Uterus (tissue), 4 donors: ENCODE data around the gene INS. TPM values are rescaled to one million over a fixed set of nuclear protein-coding genes. Genes with fewer than 3 reads are reported as not detected.

Source experiments
- DNase-seq, 2 donors: peaks; one replicate each; pipeline ENCODE4 v3.0.0-alpha.2; 2019 to 2020
- H3K27ac ChIP-seq, 2 donors: fragments of 200-600 bp; sonication (generic); 1 replicate in 1 of 2; 2 replicates in 1 of 2; pipeline ENCODE4 v1.5.1; 2016 to 2018
- H3K27me3 ChIP-seq, 2 donors: fragments of 200-600 bp; sonication (generic); one replicate each; pipeline ENCODE4 v1.5.1; 2018 to 2019; ENCODE audit warnings: control low read depth in 1 of 2
- H3K36me3 ChIP-seq, 2 donors: fragments of 200-600 bp; sonication (generic); one replicate each; pipeline ENCODE4 v1.5.1; 2019; ENCODE audit warnings: control low read depth in 1 of 2
- H3K4me1 ChIP-seq, 2 donors: fragments of 200-600 bp; sonication (generic); one replicate each; pipeline ENCODE4 v1.5.1; 2018 to 2019; ENCODE audit warnings: control low read depth in 1 of 2
- H3K4me3 ChIP-seq, 2 donors: fragments of 200-600 bp; sonication (generic); 1 replicate in 1 of 2; 2 replicates in 1 of 2; pipeline ENCODE4 v1.5.1; 2018 to 2019; ENCODE audit warnings: mild to moderate bottlenecking in 1 of 2
- H3K9me3 ChIP-seq, 2 donors: fragments of 200-600 bp; sonication (generic); one replicate each; pipeline ENCODE4 v1.5.1; 2019; ENCODE audit warnings: control low read depth in 1 of 2
- POLR2A ChIP-seq, 2 donors: fragments of 450-650 bp; IDR thresholded peaks; one replicate each; pipeline ENCODE4 v1.6.1; 2016; ENCODE audit warnings: antibody characterized with exemption in 2 of 2, mild to moderate bottlenecking in 1 of 2, moderate library complexity in 1 of 2
- intact Hi-C: fragments of 100-400 bp; cut with DNase I; formaldehyde crosslinking; loops from one replicate; pipeline ENCODE4 v1.15.1; 2023; ENCODE audit warnings: low total_unique reads
- total RNA-seq, 4 donors: library from RNA; depleted of rRNA in 3 of 4; stranded (reverse); fragments of >200 nt in 3 of 4; gene quantifications; one replicate each; pipeline versions ENCODE4 v1.1.0 to v1.2.4, GENCODE V29; 2014 to 2023
- TF ChIP-seq, protein P1 (sequence below), 4 experiments: fragments of 200-600 bp in 2 of 4; fragments of 450-650 bp in 2 of 4; sonication (generic) in 2 of 4; IDR thresholded peaks; one replicate each; pipeline ENCODE4 v1.5.1; 2016 to 2019; ENCODE audit warnings: antibody characterized with exemption in 4 of 4, mild to moderate bottlenecking in 2 of 4, moderate library complexity in 1 of 4
- donor health status: DM: yes; HTN: yes; CAD: no.

Gene INS
- total RNA-seq, 4 donors from 2014 or later = not detected

DNA sequence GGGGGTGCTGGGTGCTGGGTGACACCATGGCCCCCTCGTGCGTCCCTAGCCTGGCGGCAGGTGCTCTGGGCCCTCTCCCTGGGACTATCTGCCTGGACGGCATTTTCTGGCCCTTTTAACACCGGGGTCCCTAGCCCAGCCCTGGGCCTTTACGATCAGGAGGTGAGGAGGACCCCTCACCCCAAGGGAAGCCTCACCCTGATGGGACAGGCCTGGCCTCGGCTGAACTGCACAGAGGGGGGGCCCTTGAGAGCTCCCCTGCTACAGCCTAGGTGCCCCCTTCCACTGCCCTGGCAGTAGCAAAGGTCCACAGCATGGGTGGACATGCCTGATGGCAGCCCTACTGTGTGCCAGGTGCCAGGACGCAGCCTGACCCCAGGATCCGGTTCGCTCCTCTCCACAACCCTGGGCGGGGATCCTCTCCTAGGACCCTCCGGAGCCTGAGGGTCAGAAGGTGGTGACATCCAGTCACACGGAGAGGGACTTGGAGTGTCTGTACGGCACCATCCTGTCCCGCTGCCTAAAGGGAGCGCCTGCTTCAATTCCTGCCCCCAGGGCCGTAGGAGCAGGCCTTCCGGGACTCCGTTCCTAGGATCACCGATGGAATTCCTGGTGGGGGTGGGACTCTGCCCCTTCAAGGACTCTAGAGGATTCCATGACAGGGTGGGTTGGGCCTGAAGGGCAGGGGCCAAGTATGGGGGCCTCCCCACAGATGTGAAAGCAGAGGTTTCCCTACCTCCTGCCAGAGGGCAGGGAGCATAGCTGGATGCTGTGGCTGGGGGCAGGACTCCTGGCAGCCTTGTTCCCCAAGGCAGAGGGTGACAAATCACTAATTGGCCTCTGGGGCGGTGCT is 43.6 kb upstream of the INS start:
- DNase-seq = peak in 1 of 2 donors; percentile 5
- no peaks in the 10 kb centered on the region for H3K27me3 ChIP-seq
- no peak overlapping the region for H3K4me3 ChIP-seq
- no peak for TF ChIP-seq POLR2A (IDR thresholded peaks at IDR 0.05)
- TF ChIP-seq, protein P1, sequence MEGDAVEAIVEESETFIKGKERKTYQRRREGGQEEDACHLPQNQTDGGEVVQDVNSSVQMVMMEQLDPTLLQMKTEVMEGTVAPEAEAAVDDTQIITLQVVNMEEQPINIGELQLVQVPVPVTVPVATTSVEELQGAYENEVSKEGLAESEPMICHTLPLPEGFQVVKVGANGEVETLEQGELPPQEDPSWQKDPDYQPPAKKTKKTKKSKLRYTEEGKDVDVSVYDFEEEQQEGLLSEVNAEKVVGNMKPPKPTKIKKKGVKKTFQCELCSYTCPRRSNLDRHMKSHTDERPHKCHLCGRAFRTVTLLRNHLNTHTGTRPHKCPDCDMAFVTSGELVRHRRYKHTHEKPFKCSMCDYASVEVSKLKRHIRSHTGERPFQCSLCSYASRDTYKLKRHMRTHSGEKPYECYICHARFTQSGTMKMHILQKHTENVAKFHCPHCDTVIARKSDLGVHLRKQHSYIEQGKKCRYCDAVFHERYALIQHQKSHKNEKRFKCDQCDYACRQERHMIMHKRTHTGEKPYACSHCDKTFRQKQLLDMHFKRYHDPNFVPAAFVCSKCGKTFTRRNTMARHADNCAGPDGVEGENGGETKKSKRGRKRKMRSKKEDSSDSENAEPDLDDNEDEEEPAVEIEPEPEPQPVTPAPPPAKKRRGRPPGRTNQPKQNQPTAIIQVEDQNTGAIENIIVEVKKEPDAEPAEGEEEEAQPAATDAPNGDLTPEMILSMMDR (IDR thresholded peaks at IDR 0.05) = no peak
- H3K36me3 ChIP-seq = no peaks in the 10 kb centered on the region
- no peaks in the 10 kb centered on the region for H3K4me1 ChIP-seq
- H3K27ac ChIP-seq = no peak overlapping the region
- intact Hi-C loops = no loop called here
- no peaks in the 10 kb centered on the region for H3K9me3 ChIP-seq

DNA sequence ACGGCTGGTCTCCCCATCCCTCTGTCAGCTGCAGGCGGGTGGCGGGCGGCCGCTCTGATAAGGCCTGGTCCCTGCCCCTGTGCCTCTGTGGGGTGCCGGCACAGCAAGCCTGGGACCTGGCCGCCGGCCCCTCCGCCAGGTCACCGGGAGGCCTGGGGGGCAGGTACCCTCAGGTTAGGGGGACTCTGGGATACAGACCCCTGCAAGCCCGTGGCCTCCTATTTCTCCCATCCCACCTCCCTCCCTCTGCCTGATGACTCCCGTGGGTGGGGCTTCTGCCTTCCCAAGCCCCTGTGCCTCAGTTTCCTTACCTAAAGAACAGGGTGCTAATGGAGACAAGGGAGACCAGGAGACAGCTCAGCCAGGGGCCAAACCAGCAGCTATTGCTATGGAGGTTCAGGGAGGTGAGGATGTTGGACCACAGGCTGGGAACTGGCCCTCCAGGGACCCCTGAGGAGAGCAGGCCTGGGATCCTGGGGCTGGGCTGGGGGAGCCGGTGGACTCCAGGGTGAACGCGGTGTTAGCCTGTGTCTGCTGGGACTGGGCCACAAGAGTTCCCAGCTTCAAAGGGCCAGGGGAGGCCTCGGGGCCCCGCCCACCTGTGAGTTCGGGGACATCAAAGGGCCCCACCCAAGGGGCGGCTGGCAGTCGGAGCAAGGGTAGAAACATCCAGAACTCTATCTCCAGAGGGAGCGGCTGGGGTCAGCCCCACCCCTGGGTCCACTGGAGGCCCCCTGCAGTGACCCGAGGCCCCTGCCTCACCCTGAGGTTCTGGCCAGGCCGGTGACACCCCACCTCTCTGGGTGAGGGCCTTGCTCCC is 42.6 kb upstream of the INS start:
- Histone ChIP-seq H3K27me3 (no peaks in the 10 kb centered on the region), H3K36me3 (no peaks in the 10 kb centered on the region), H3K27ac (no peak overlapping the region), H3K4me1 (no peaks in the 10 kb centered on the region), H3K4me3 (no peak overlapping the region), H3K9me3 (no peaks in the 10 kb centered on the region)
- no peak for TF ChIP-seq POLR2A (IDR thresholded peaks at IDR 0.05)
- TF ChIP-seq, protein P1 (IDR thresholded peaks at IDR 0.05) = no peak
- intact Hi-C loops = no loop called here
- DNase-seq = no peak

DNA sequence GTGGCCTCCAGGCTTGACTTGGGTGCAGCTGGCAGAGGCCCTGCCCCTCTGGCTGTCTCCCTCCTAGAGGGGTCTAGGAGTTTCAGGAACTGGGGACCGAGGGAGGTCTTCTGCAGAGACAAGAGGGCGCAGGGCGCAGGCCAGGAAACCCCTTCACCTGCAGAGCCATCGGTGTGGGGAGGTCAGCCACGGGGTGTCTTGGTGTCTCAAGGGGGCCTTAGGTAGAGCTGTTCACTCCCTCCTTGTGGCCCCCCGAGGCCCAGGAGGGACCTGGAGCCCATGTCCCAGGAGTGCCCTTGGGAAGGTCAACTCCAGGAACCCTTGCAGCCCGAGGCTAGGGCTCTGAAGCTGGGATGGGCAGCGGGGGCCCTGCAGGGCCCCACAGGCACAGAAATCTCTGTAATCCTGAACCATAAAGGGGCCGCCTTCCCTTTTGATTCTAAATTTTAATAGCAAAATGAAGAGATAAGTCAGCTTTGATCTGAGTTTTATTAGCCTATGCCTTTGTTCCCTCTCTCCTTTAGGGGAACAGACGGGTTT is 42.0 kb upstream of the INS start:
- intact Hi-C loops = no loop called here
- no peaks in the 10 kb centered on the region for H3K36me3 ChIP-seq
- H3K4me1 ChIP-seq = no peaks in the 10 kb centered on the region
- no peak overlapping the region for H3K27ac ChIP-seq
- H3K9me3 ChIP-seq = no peaks in the 10 kb centered on the region
- H3K27me3 ChIP-seq = no peaks in the 10 kb centered on the region
- no peak overlapping the region for H3K4me3 ChIP-seq
- TF ChIP-seq, protein P1 (IDR thresholded peaks at IDR 0.05) = no peak
- DNase-seq = no peak

DNA sequence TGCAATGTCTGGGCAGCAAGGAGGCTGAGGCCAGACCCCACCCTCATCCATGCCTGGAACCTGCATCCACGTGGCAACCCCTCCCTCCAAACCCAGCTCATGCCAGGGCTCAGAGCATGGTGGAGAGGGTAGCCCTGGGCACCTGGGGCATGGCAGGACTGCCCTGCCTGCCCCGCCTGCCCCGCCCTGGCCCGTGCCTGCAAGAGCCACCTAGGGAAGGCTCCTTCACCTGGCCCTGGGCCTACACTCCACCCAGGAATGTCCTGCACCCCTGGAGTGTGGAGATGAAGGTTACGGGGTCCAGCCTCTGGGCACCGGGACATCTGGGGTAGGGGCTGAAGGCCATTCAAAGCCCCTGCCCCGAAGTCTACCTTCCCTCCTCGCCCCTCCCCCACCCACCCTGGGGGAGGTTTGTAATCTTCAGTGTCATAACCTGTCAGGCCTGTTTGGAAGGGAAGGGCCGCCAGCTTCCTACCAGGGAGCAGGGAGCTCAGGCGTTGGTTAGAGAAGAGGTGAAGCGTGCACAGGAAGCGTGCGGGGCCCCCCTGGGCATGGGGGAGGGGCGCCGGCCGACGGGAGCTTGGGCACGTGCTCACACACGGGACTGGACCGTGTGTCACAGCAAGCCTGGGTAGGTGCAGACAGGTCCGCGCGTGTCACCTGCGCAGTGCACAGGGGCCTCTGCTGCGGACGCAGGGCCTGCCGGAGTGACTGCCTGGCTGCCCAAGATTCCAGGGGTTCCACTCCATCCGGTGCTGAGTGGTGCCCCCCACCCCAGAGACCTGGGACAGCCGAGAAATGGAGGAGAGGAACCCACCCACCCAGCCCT is 41.3 kb upstream of the INS start:
- no peak for DNase-seq
- H3K27me3 ChIP-seq = no peaks in the 10 kb centered on the region
- intact Hi-C loops = no loop called here

More for the DNA sequence above, 41.3 kb upstream of the INS start:
- Histone ChIP-seq H3K4me1 (no peaks in the 10 kb centered on the region), H3K36me3 (no peaks in the 10 kb centered on the region), H3K4me3 (no peak overlapping the region), H3K9me3 (no peaks in the 10 kb centered on the region), H3K27ac (no peak overlapping the region)
- TF ChIP-seq POLR2A (IDR thresholded peaks at IDR 0.05) = no peak
- TF ChIP-seq, protein P1 (IDR thresholded peaks at IDR 0.05) = no peak
